Activated CD8-positive, alpha-beta T cell treated with anti-CD3 and anti-CD28 coated beads for 36 hours (primary cell): ENCODE measurements around the gene ANAPC2. TPM values are rescaled to one million over a fixed set of nuclear protein-coding genes. Genes with fewer than 3 reads are reported as not detected.

Experiments used
- ATAC-seq: fragments of 200-7000 bp; cut with Tn5 transposase; one replicate; pipeline ENCODE4 v1.10.0; 2021; ENCODE audit warnings: mild to moderate bottlenecking, moderate library complexity
- CTCF ChIA-PET: fragments of 350-600 bp; sonication (Branson Sonifier 250); formaldehyde crosslinking; loops from one replicate; lab custom pipeline; 2021; ENCODE audit warnings: antibody characterized with exemption; lab: Charles Lee
- POLR2A ChIA-PET: fragments of 350-600 bp; sonication (Branson Sonifier 250); formaldehyde crosslinking; loops from one replicate; lab custom pipeline; 2021; ENCODE audit warnings: antibody characterized with exemption; lab: Charles Lee
- DNase-seq: peaks from one replicate; pipeline ENCODE4 v3.0.0-alpha.2; 2020
- H3K27ac Mint-ChIP-seq: one replicate; pipeline ENCODE4 v1.8.0; 2021; ENCODE audit warnings: mild to moderate bottlenecking, mixed read lengths
- H3K27me3 Mint-ChIP-seq: one replicate; pipeline ENCODE4 v1.8.0; 2021; ENCODE audit warnings: mixed read lengths
- H3K36me3 Mint-ChIP-seq: one replicate; pipeline ENCODE4 v1.8.0; 2021; ENCODE audit warnings: low read depth, mixed read lengths
- H3K4me1 Mint-ChIP-seq: one replicate; pipeline ENCODE4 v1.8.0; 2021; ENCODE audit warnings: low read depth, mixed read lengths
- H3K4me3 Mint-ChIP-seq: one replicate; pipeline ENCODE4 v1.8.0; 2021; ENCODE audit warnings: mild to moderate bottlenecking, moderate library complexity, mixed read lengths
- H3K9me3 Mint-ChIP-seq: one replicate; pipeline ENCODE4 v1.8.0; 2021; ENCODE audit warnings: mixed read lengths
- CTCF ChIP-seq: fragments of 200-600 bp; IDR thresholded peaks from one replicate; pipeline ENCODE4 v1.8.0; 2022; ENCODE audit warnings: antibody characterized with exemption, mild to moderate bottlenecking
- intact Hi-C: fragments of 100-400 bp; cut with micrococcal nuclease; formaldehyde crosslinking; loops from one replicate; pipeline ENCODE4 v1.10.0; 2022
- total RNA-seq, 2 experiments: library from RNA; stranded (reverse); gene quantifications; one replicate each; pipeline ENCODE4 v1.2.3, GENCODE V29; 2021

The ANAPC2 gene
- total RNA-seq, 2 experiments from 2014 or later: 38.6 to 39.6 TPM

DNA sequence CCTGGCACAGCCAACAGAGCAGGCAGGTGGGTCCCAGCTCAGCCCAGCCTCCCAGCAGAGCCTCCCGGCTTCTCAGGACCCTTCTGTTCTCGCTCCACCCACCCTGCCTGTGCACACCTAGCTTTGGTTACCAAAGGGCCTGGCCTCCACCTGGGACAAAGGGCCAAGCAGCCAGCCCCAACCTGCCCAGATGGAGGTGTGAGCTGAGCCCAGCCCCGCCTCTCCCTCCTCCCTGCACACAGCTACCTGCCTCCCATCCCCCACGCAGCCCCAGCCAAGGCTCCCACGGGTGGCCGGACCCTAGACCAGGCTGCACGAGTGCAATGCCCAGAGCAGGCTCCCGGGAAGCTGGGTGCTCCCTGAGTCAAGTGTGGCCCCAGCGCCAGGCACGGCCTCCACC lies 6.5 kb upstream of the ANAPC2 start:
- no peak for ATAC-seq
- Mint-ChIP-seq H3K4me1 (peaks cover 9% of the 10 kb centered on the region), H3K27me3 (no peaks in the 10 kb centered on the region), H3K4me3 (no peak overlapping the region), H3K27ac (no peak overlapping the region), H3K9me3 (no peaks in the 10 kb centered on the region), H3K36me3 (peaks cover 2% of the 10 kb centered on the region)
- ChIA-PET POLR2A (interaction anchor here (0.8 to 1.1 kb wide), 3 partner anchors 10 to 88 kb away, joined by 3 to 4 read pairs (median 4); partner anchors contain the start of genes NDOR1 and TMEM203), CTCF (no interaction called here)
- TF ChIP-seq CTCF: no peak
- intact Hi-C loops: no loop called here
- no peak for DNase-seq

- no peak for TF ChIP-seq CTCF
- H3K36me3 Mint-ChIP-seq: peaks cover 3% of the 10 kb centered on the region
- H3K9me3 Mint-ChIP-seq: no peaks in the 10 kb centered on the region
- no peak overlapping the region for H3K27ac Mint-ChIP-seq
- H3K4me3 Mint-ChIP-seq: no peak overlapping the region
- intact Hi-C loops: no loop called here
- DNase-seq (no peak), ATAC-seq (no peak)
- H3K4me1 Mint-ChIP-seq: peaks cover 12% of the 10 kb centered on the region
- ChIA-PET POLR2A (interaction anchor here (1.0 to 1.1 kb wide), 2 partner anchors 11 to 87 kb away, joined by 3 to 4 read pairs; partner anchors contain the start of genes NDOR1 and TMEM203), CTCF (interaction anchor here (0.9 kb wide), 1 partner anchor 43 kb away, joined by 3 read pairs; no protein-coding TSS in a partner anchor)
- H3K27me3 Mint-ChIP-seq: no peaks in the 10 kb centered on the region
Observed at GRCh38 chr9:137194388-137194787, 6.0 kb upstream of the ANAPC2 start.

- H3K9me3 Mint-ChIP-seq: no peaks in the 10 kb centered on the region
- no peak overlapping the region for H3K27ac Mint-ChIP-seq
- H3K27me3 Mint-ChIP-seq: no peaks in the 10 kb centered on the region
- CTCF ChIA-PET: interaction anchor here (0.9 to 1.5 kb wide), 2 partner anchors 43 to 64 kb away, joined by 3 to 5 read pairs; no protein-coding TSS in a partner anchor
- peaks cover 15% of the 10 kb centered on the region for H3K4me1 Mint-ChIP-seq
- intact Hi-C loops: no loop called here
- TF ChIP-seq CTCF: no peak
- DNase-seq: no peak
- no peak for ATAC-seq
- H3K36me3 Mint-ChIP-seq: peaks cover 3% of the 10 kb centered on the region
- POLR2A ChIA-PET: interaction anchor here (1.0 to 1.1 kb wide), 2 partner anchors 11 kb away, joined by 3 to 4 read pairs; partner anchors contain the start of genes NDOR1 and TMEM203
- H3K4me3 Mint-ChIP-seq: no peak overlapping the region
Observed at GRCh38 chr9:137193771-137194170, 5.4 kb upstream of the ANAPC2 start.

GRCh38 chr9:137192859-137193258 lies 4.5 kb upstream of the ANAPC2 start:
- Mint-ChIP-seq H3K4me1 (peaks cover 15% of the 10 kb centered on the region), H3K36me3 (peaks cover 3% of the 10 kb centered on the region), H3K27me3 (no peaks in the 10 kb centered on the region), H3K9me3 (no peaks in the 10 kb centered on the region), H3K27ac (no peak overlapping the region), H3K4me3 (no peak overlapping the region)
- DNase-seq (no peak), ATAC-seq (no peak)
- no peak for TF ChIP-seq CTCF
- POLR2A ChIA-PET: interaction anchor here (1.0 to 1.2 kb wide), 2 partner anchors 8 to 12 kb away, joined by 3 read pairs; partner anchors contain the start of gene TPRN
- CTCF ChIA-PET: interaction anchor here (1.5 kb wide), 1 partner anchor 63 kb away, joined by 5 read pairs; no protein-coding TSS in a partner anchor
- intact Hi-C loops: no loop called here

DNA sequence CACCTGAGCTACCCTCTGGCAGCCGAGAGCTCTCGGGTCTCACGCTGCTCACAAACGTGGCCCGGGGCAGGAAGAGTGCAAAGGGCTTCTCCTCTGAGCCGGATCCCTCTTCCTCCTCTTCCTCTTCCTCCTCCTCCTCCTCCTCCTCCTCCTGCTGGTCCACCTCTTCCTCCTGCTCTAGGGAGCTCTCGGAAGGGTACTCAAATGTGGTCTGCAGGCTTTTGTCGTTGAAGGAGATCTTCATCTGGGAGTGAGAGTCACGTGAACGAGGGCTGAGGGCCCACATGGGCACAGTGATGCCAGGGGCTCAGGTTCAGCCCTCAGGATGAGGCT lies 4.1 kb upstream of the ANAPC2 start:
- no peak for TF ChIP-seq CTCF
- Mint-ChIP-seq H3K9me3 (no peaks in the 10 kb centered on the region), H3K27me3 (no peaks in the 10 kb centered on the region), H3K4me1 (peaks cover 18% of the 10 kb centered on the region), H3K27ac (no peak overlapping the region), H3K4me3 (no peak overlapping the region), H3K36me3 (peaks cover 6% of the 10 kb centered on the region)
- ATAC-seq (no peak), DNase-seq (no peak)
- ChIA-PET POLR2A (interaction anchor here (1.2 kb wide), 1 partner anchor 8 kb away, joined by 3 read pairs; the partner anchor contains the start of gene TPRN), CTCF (interaction anchor here (1.5 kb wide), 1 partner anchor 62 kb away, joined by 5 read pairs; no protein-coding TSS in a partner anchor)
- intact Hi-C loops: no loop called here
